ENCODE results near the gene COL23A1. TPM values are rescaled to one million over a fixed set of nuclear protein-coding genes. Genes with fewer than 3 reads are reported as not detected.

Gene COL23A1
- total RNA-seq, 1 experiment from 2014 or later, result not detected

DNA sequence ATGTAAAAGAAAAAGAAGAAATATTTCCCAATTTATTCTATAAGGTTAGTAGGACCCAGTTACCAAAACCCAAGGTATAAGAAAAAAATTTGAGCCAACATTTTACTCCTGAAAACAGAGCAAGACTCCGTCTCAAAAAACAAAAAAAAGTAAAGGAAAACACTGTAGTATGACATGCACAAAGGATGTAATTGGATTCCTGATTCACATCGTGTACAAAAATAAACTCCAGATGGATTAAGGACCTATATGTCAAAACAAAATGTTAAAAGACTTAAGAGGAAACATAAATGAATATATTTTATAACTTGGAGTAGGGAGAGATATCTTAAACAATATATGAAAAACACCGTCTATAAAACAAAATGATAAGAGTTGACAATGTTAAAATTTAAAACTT is 371.4 kb downstream of the COL23A1 start:
- no peak for DNase-seq (ENCODE audit: low read depth, low spot score)
- in situ Hi-C loops (cut with HindIII; ENCODE audit: low pct_unique_long_range_greater_than_20kb, low sequenced_read_pairs), result no loop called here

GRCh38 chr5:178218237-178218776 is 371.9 kb downstream of the COL23A1 start:
- in situ Hi-C loops (cut with HindIII; ENCODE audit: low pct_unique_long_range_greater_than_20kb, low sequenced_read_pairs), result no loop called here
- DNase-seq (ENCODE audit: low read depth, low spot score), result peak; percentile 45

DNA sequence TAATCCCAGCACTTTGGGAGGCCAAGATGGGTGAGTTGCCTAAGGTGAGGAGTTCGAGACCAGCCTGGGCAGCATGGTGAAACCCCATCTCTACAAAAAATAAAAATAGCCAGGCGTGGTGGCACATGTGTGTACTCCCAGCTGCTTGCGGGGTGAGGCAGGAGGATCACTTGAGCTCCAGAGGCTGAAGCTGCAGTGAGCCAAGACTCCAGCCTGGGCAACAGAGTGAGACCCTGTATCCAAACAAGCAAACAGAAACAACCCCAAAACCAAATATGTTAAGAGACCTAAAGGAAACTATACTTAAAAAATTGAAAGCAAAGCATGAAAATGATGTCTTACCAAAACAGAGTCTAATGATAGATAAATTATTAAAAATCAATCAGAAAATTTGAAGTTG is 373.4 kb downstream of the COL23A1 start:
- in situ Hi-C loops (cut with HindIII; ENCODE audit: low pct_unique_long_range_greater_than_20kb, low sequenced_read_pairs), result no loop called here
- DNase-seq (ENCODE audit: low read depth, low spot score), result no peak

DNA sequence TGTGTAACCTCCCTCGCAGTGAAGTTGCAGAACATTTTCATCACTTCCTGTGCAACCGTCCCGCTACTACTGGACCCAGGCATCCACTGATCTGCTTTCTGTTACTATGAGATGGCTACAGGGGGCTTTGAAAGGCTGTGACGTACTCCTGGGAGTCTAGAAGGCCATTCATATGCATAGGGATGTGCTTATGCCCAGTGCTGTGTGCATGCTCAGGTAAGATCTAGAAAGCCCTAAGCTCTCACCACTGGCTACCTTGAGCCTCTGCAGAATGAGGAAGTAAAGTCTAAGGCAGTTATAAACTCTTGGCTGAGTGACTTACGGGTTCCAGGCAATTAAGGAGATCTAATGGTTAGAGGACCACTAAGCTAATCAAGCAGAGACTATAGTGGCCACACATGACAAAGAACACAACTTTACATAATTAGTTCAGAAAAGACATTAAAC is 374.1 kb downstream of the COL23A1 start:
- DNase-seq (ENCODE audit: low read depth, low spot score), result no peak
- in situ Hi-C loops (cut with HindIII; ENCODE audit: low pct_unique_long_range_greater_than_20kb, low sequenced_read_pairs), result no loop called here

DNA sequence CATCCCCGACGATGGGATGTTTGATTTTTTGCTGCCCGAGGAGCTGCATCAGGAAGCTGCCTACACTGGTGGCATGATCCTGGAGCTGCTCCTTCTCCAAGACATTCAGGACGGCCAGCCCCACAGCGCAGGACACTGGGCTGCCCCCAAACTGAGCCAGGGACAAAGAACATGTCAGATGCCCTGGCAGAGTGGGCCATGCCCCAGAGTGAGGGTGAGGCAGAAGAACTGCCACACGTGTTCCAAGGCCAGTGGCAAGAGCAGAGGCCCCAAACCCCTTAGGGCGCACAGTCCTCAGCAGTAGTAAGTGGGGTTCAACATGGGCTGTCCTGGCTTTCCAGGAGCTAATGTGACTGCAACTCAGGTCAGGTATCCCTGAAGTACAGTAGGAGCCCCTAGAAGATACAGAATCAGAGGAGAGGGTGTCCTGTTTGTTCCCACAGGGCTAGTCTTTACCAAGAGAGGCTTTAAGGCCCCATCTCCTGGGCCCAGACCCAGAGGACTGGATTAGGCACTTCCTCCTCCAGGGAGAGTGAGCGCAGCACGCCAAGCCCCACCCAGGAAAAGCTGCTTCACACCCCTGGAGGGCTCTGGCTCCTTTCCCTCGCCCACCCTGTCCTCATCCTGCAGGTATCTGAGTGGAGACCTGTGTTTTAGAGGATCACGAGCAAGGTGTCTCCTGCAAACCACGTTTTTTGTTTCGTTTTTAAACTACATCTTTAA is 374.8 kb downstream of the COL23A1 start:
- no peak for DNase-seq (ENCODE audit: low read depth, low spot score)
- in situ Hi-C loops (cut with HindIII; ENCODE audit: low pct_unique_long_range_greater_than_20kb, low sequenced_read_pairs), result no loop called here

GRCh38 chr5:178214160-178214803 is 375.9 kb downstream of the COL23A1 start:
- no peak for DNase-seq (ENCODE audit: low read depth, low spot score)

DNA sequence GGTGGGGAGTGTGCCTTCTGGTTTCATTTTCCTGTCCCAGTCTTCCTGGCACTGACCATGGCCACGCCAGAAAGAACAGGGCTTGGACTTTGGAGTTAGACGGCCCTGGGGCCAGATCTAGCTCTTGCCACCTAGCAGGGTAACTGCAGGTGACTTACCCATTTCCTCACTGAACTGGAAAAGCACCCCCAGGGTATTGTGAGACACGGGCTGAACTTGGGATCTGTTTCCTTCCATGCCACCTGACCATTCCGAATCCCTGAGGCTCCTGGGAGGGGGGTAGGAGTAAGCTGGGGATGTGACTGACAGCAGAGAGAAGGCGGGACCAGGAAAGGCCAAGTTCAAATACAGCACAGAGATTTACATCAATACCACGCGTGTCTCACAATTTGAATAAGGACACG is 376.4 kb downstream of the COL23A1 start:
- in situ Hi-C loops (cut with HindIII; ENCODE audit: low pct_unique_long_range_greater_than_20kb, low sequenced_read_pairs), result no loop called here
- peak; percentile 52 for DNase-seq (ENCODE audit: low read depth, low spot score)

More at GRCh38 chr5:178214160-178214803, 375.9 kb downstream of the COL23A1 start:
- in situ Hi-C loops (cut with HindIII; ENCODE audit: low pct_unique_long_range_greater_than_20kb, low sequenced_read_pairs), result no loop called here

- in situ Hi-C loops (cut with HindIII; ENCODE audit: low pct_unique_long_range_greater_than_20kb, low sequenced_read_pairs), result no loop called here
- DNase-seq (ENCODE audit: low read depth, low spot score), result no peak
Measured at GRCh38 chr5:178213003-178213461, 377.2 kb downstream of the COL23A1 start.

DNA sequence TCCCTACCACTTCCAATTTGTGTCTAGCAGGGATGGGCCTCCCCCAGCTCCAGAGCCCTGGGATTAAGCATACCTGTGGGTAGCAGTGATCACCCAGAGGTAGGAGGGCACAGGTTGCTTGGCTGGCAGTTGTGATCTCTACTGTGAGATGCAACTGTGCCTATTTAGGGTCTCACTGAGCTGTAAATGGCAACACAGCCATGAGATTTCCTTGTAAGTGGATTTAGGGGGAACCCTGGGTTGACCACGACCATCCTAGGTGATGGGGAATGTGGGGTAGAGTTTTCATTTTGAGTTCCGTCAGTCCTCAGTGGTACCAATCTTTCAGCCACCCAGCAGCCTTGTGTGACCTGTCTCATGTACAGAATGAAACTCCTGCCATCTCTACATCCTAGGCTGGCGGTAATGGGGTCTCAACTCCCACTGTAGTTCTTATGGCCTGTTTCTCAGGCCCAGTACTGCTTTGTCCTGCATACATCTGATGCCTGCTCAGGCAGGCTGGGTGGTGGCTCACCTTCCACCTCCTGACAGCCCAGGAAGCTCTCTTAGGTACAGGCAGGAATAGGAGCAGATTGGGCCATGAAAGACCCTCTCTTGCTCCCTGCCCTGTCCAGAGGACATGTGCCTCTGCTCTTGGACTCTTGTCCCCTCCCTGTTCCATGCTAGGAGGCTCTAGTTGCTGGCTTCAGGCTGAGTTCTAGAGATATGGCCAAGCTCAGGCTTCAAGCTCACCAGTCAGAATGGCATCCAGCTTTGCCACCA is 377.8 kb downstream of the COL23A1 start:
- in situ Hi-C loops (cut with HindIII; ENCODE audit: low pct_unique_long_range_greater_than_20kb, low sequenced_read_pairs), result no loop called here
- DNase-seq (ENCODE audit: low read depth, low spot score), result no peak

GRCh38 chr5:178211095-178212048 is 378.8 kb downstream of the COL23A1 start:
- no peak for DNase-seq (ENCODE audit: low read depth, low spot score)
- in situ Hi-C loops (cut with HindIII; ENCODE audit: low pct_unique_long_range_greater_than_20kb, low sequenced_read_pairs), result no loop called here

DNA sequence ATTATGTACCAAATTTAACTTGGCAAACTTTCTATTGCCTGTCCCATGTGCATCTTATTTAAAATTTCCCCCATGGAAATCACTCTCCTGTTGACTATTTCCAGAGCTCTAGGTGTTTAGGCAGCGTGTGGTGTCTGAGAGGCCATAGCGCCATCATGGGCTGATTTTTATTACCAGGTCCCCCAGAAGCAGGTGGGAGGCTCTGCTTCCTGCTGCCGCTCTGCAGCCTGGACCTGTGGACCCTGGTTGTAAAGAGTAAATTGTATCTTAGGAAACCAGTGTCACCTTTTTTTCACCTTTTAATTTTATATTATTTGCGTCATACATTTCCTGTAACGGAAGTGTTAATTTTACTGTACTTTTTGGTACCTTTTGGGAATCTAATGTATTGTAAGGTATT is 379.5 kb downstream of the COL23A1 start:
- DNase-seq (ENCODE audit: low read depth, low spot score), result no peak
- in situ Hi-C loops (cut with HindIII; ENCODE audit: low pct_unique_long_range_greater_than_20kb, low sequenced_read_pairs), result no loop called here

DNA sequence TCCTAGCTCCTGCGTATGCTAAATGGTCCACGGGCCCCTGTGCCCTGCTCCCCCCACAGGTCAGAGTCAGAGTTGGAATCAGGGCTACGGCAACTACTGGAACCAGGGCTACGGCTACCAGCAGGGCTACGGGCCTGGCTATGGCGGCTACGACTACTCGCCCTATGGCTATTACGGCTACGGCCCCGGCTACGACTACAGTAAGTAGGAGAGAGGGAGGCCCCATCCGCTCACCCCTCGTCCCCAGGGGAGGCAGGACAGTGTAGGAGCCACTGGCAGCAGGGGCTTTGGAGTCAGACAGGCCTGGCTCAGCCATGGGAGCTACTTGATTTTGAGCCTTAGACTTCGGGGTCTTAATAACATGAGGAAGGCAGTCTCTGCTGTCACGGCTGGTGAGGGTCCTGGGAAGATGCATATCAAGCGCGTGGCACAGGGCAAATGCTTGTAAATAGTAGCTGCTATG is 380.1 kb downstream of the COL23A1 start:
- in situ Hi-C loops (cut with HindIII; ENCODE audit: low pct_unique_long_range_greater_than_20kb, low sequenced_read_pairs), result no loop called here
- DNase-seq (ENCODE audit: low read depth, low spot score), result no peak

GRCh38 chr5:178209334-178210072 is 380.7 kb downstream of the COL23A1 start:
- in situ Hi-C loops (cut with HindIII; ENCODE audit: low pct_unique_long_range_greater_than_20kb, low sequenced_read_pairs), result no loop called here
- DNase-seq (ENCODE audit: low read depth, low spot score), result no peak

- no peak for DNase-seq (ENCODE audit: low read depth, low spot score)
- in situ Hi-C loops (cut with HindIII; ENCODE audit: low pct_unique_long_range_greater_than_20kb, low sequenced_read_pairs), result no loop called here
Measured at GRCh38 chr5:178208540-178209227, 381.5 kb downstream of the COL23A1 start.

- no peak for DNase-seq (ENCODE audit: low read depth, low spot score)
Measured at GRCh38 chr5:178207917-178208280, 382.3 kb downstream of the COL23A1 start.

More at GRCh38 chr5:178207917-178208280, 382.3 kb downstream of the COL23A1 start:
- in situ Hi-C loops (cut with HindIII; ENCODE audit: low pct_unique_long_range_greater_than_20kb, low sequenced_read_pairs), result no loop called here
